ENCODE data around the gene MSMO1.

GRCh38 chr4:165302658-165303057, 24.8 kb upstream of the MSMO1 start:
- no peak for TF ChIP-seq POLR2AphosphoS5 (IDR thresholded peaks at IDR 0.05; ENCODE audit: low read depth, low read length)
- TF ChIP-seq, protein P1, sequence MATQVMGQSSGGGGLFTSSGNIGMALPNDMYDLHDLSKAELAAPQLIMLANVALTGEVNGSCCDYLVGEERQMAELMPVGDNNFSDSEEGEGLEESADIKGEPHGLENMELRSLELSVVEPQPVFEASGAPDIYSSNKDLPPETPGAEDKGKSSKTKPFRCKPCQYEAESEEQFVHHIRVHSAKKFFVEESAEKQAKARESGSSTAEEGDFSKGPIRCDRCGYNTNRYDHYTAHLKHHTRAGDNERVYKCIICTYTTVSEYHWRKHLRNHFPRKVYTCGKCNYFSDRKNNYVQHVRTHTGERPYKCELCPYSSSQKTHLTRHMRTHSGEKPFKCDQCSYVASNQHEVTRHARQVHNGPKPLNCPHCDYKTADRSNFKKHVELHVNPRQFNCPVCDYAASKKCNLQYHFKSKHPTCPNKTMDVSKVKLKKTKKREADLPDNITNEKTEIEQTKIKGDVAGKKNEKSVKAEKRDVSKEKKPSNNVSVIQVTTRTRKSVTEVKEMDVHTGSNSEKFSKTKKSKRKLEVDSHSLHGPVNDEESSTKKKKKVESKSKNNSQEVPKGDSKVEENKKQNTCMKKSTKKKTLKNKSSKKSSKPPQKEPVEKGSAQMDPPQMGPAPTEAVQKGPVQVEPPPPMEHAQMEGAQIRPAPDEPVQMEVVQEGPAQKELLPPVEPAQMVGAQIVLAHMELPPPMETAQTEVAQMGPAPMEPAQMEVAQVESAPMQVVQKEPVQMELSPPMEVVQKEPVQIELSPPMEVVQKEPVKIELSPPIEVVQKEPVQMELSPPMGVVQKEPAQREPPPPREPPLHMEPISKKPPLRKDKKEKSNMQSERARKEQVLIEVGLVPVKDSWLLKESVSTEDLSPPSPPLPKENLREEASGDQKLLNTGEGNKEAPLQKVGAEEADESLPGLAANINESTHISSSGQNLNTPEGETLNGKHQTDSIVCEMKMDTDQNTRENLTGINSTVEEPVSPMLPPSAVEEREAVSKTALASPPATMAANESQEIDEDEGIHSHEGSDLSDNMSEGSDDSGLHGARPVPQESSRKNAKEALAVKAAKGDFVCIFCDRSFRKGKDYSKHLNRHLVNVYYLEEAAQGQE (IDR thresholded peaks at IDR 0.05; ENCODE audit: insufficient read depth in 1 of 2, low read depth in 2 of 2, low read length in 2 of 2) = no peak
- no peak for TF ChIP-seq SIN3A (IDR thresholded peaks at IDR 0.05; ENCODE audit: borderline replicate concordance, insufficient read depth, low read length)
- TF ChIP-seq TAF1 (IDR thresholded peaks at IDR 0.05; ENCODE audit: borderline replicate concordance, insufficient read depth, low read length) = no peak
- no peak for TF ChIP-seq FOXP2 (optimal IDR thresholded peaks at IDR 0.05; ENCODE audit: borderline replicate concordance, extremely low read depth, extremely low read length, insufficient read depth)
